GM23338 (cell line): ENCODE measurements around the gene STAT4. TPM values are rescaled to one million over a fixed set of nuclear protein-coding genes. Genes with fewer than 3 reads are reported as not detected.

Experiments used
- ATAC-seq: fragments of 200-7000 bp; cut with Tn5 transposase; 3 replicates; pipeline ENCODE4 v1.9.1; 2020
- DNase-seq: peaks from one replicate; pipeline ENCODE4 v3.0.0-alpha.2; 2015; ENCODE audit warnings: low spot score
- H2AFZ ChIP-seq: fragments of 200-600 bp; sonication (generic); 2 replicates; pipeline ENCODE4 v1.8.0; 2016; ENCODE audit warnings: antibody characterized with exemption, mild to moderate bottlenecking, moderate library complexity
- H3F3A ChIP-seq: fragments of 200-600 bp; sonication (generic); replicated peaks from 2 replicates; pipeline ENCODE4 v1.8.0; 2017; ENCODE audit warnings: antibody characterized with exemption, mixed run types, low read depth
- H3K27ac ChIP-seq: fragments of 200-600 bp; sonication (generic); 2 replicates; pipeline ENCODE4 v1.6.1; 2016; ENCODE audit warnings: low read depth
- H3K27me3 ChIP-seq: fragments of 200-600 bp; sonication (generic); 2 replicates; pipeline ENCODE4 v1.8.0; 2016; ENCODE audit warnings: mild to moderate bottlenecking, mixed run types, moderate library complexity; ENCODE audit not compliant: insufficient read depth
- H3K36me3 ChIP-seq: fragments of 200-600 bp; sonication (generic); 2 replicates; pipeline ENCODE4 v1.8.0; 2016; ENCODE audit warnings: mild to moderate bottlenecking; ENCODE audit not compliant: insufficient read depth
- H3K4me1 ChIP-seq: fragments of 200-600 bp; sonication (generic); 2 replicates; pipeline ENCODE4 v1.8.0; 2016; ENCODE audit warnings: mild to moderate bottlenecking, moderate library complexity; ENCODE audit not compliant: insufficient read depth
- H3K4me2 ChIP-seq: fragments of 200-600 bp; sonication (generic); 2 replicates; pipeline ENCODE4 v1.7.1; 2017; ENCODE audit warnings: mixed run types
- H3K4me3 ChIP-seq: fragments of 200-600 bp; sonication (generic); 2 replicates; pipeline ENCODE4 v1.6.1; 2016; ENCODE audit warnings: mixed run types
- H3K79me2 ChIP-seq: fragments of 200-600 bp; sonication (generic); replicated peaks from 2 replicates; pipeline ENCODE4 v1.8.0; 2017; ENCODE audit warnings: mild to moderate bottlenecking; ENCODE audit not compliant: insufficient read depth
- H3K9me2 ChIP-seq: fragments of 200-600 bp; sonication (generic); 2 replicates; pipeline ENCODE4 v1.8.0; 2017; ENCODE audit not compliant: insufficient read depth
- H4K20me1 ChIP-seq: fragments of 200-600 bp; sonication (generic); replicated peaks from 2 replicates; pipeline ENCODE4 v1.8.0; 2017; ENCODE audit warnings: mild to moderate bottlenecking; ENCODE audit not compliant: insufficient read depth
- H3K27ac Mint-ChIP-seq: 2 replicates; pipeline ENCODE4 v1.8.0; 2020; ENCODE audit warnings: inconsistent platforms, mild to moderate bottlenecking, moderate library complexity, mixed read lengths
- H3K27me3 Mint-ChIP-seq: 3 replicates; pipeline ENCODE4 v1.8.0; 2022; ENCODE audit warnings: low read depth, mild to moderate bottlenecking, moderate library complexity, mixed read lengths, inconsistent platforms; ENCODE audit not compliant: insufficient read depth, poor library complexity
- H3K36me3 Mint-ChIP-seq: 3 replicates; pipeline ENCODE4 v1.8.0; 2021; ENCODE audit warnings: low read depth, mild to moderate bottlenecking, inconsistent platforms, moderate library complexity, mixed read lengths
- H3K4me1 Mint-ChIP-seq: 3 replicates; pipeline ENCODE4 v1.8.0; 2020; ENCODE audit warnings: mild to moderate bottlenecking, inconsistent platforms, mixed read lengths
- H3K4me3 Mint-ChIP-seq: 3 replicates; pipeline ENCODE4 v1.8.0; 2021; ENCODE audit warnings: moderate library complexity, mild to moderate bottlenecking, inconsistent platforms, mixed read lengths
- H3K9me3 Mint-ChIP-seq: 3 replicates; pipeline ENCODE4 v1.8.0; 2020; ENCODE audit warnings: moderate library complexity, mild to moderate bottlenecking, inconsistent platforms, mixed read lengths
- CTCF ChIP-seq, 2 experiments: fragments of 200-600 bp in 1 of 2; sonication (generic) in 1 of 2; conservative IDR thresholded peaks; 2 replicates each; pipeline versions ENCODE4 v1.5.1 to v1.6.1; 2016 to 2017; ENCODE audit warnings: antibody characterized with exemption in 2 of 2, low read depth in 2 of 2, mild to moderate bottlenecking in 2 of 2, moderate library complexity in 1 of 2
- ETS1 ChIP-seq: IDR thresholded peaks from 2 replicates; pipeline ENCODE4 v1.6.1; 2016; ENCODE audit warnings: antibody characterized with exemption
- EZH2 ChIP-seq: fragments of 200-600 bp; sonication (generic); IDR thresholded peaks from one replicate; pipeline ENCODE4 v1.8.0; 2017; ENCODE audit warnings: antibody characterized with exemption, mild to moderate bottlenecking, low read depth; ENCODE audit not compliant: unreplicated experiment
- JUNB ChIP-seq: IDR thresholded peaks from one replicate; pipeline ENCODE4 v1.6.1; 2016; ENCODE audit warnings: antibody characterized with exemption; ENCODE audit not compliant: unreplicated experiment
- NANOG ChIP-seq: IDR thresholded peaks from 2 replicates; pipeline ENCODE4 v1.6.1; 2016; ENCODE audit warnings: antibody characterized with exemption, borderline replicate concordance
- STAT1 ChIP-seq: IDR thresholded peaks from one replicate; pipeline ENCODE4 v1.6.1; 2016; ENCODE audit warnings: antibody characterized with exemption; ENCODE audit not compliant: unreplicated experiment
- ZNF331 ChIP-seq: fragments of 250-450 bp; sonication (Bioruptor Pico); IDR thresholded peaks from 2 replicates; pipeline ENCODE4 v1.5.0; 2020; ENCODE audit warnings: low read depth, mild to moderate bottlenecking, moderate library complexity
- ZNF462 ChIP-seq: fragments of 250-450 bp; sonication (Bioruptor Pico); IDR thresholded peaks from 2 replicates; pipeline ENCODE4 v1.5.0; 2020; ENCODE audit warnings: mild to moderate bottlenecking, moderate library complexity
- polyA plus RNA-seq: library from polyadenylated mRNA; unstranded; fragments of >200 nt; fragmentation: Nextera tagmentation; extraction: Ambion mirVana; gene quantifications from 2 replicates; pipeline ENCODE4 v1.2.1, GENCODE V29; 2016
- total RNA-seq: library from RNA; depleted of rRNA; stranded (reverse); fragments of >200 nt; shearing (Covaris generic); gene quantifications from 2 replicates; pipeline ENCODE4 v1.2.3, GENCODE V29; 2014

The STAT4 gene
- total and polyA plus RNA-seq, 2 experiments from 2014 or later, result 0.52 to 0.86 TPM

GRCh38 chr2:191069606-191070005 lies 81.2 kb downstream of the STAT4 start:
- Histone ChIP-seq H3K79me2 (no peaks in the 10 kb centered on the region), H3K27ac (no peak overlapping the region), H4K20me1 (no peaks in the 10 kb centered on the region), H3K36me3 (no peaks in the 10 kb centered on the region), H3K9me2 (no peaks in the 10 kb centered on the region), H3F3A (no peaks in the 10 kb centered on the region), H3K4me3 (no peak overlapping the region), H3K4me1 (peaks cover 5% of the 10 kb centered on the region), H3K4me2 (no peak overlapping the region), H2AFZ (no peak overlapping the region), H3K27me3 (no peaks in the 10 kb centered on the region)
- no peak for DNase-seq
- no peak for TF ChIP-seq ETS1
- TF ChIP-seq STAT1, result no peak
- TF ChIP-seq NANOG, result no peak
- TF ChIP-seq CTCF (conservative IDR thresholded peaks at IDR 0.05; ENCODE audit: low read depth in 2 of 2), result no peak
- TF ChIP-seq ZNF462 (CRISPR knock-in tag), result no peak
- TF ChIP-seq EZH2, result no peak
- TF ChIP-seq JUNB, result no peak
- no peak for TF ChIP-seq ZNF331 (CRISPR knock-in tag)
- peaks cover 20% of the 10 kb centered on the region for H3K4me1 Mint-ChIP-seq
- H3K4me3 Mint-ChIP-seq, result no peak overlapping the region
- no peaks in the 10 kb centered on the region for H3K36me3 Mint-ChIP-seq
- no peak for ATAC-seq
- H3K27ac Mint-ChIP-seq, result no peak overlapping the region
- no peaks in the 10 kb centered on the region for H3K27me3 Mint-ChIP-seq
- no peaks in the 10 kb centered on the region for H3K9me3 Mint-ChIP-seq
